SK-N-SH treated with all-trans-retinoic acid at 6 μM for 48 hours (cell line): Measurements from ENCODE around the gene KRT75.

ENCODE experiments used
- ATAC-seq: fragments of 200-7000 bp; cut with Tn5 transposase; 3 replicates; pipeline ENCODE4 v1.9.1; 2020; ENCODE audit warnings: mild to moderate bottlenecking, moderate library complexity
- ARNTL ChIP-seq: fragments of 450-650 bp; formaldehyde crosslinking; IDR thresholded peaks from 2 replicates; pipeline ENCODE4 v1.5.0; 2020; ENCODE audit warnings: low read depth, mild to moderate bottlenecking, moderate library complexity, borderline replicate concordance
- BACH2 ChIP-seq: fragments of 250-450 bp; sonication (Bioruptor Pico); IDR thresholded peaks from 2 replicates; pipeline ENCODE4 v1.9.0; 2021; ENCODE audit warnings: mild to moderate bottlenecking, borderline replicate concordance
- CREB5 ChIP-seq: fragments of 250-450 bp; sonication (Bioruptor Pico); IDR thresholded peaks from 2 replicates; pipeline ENCODE4 v1.5.1; 2020; ENCODE audit warnings: low read depth, mild to moderate bottlenecking, moderate library complexity
- CSDC2 ChIP-seq: fragments of 250-450 bp; sonication (Bioruptor Pico); IDR thresholded peaks from 2 replicates; pipeline ENCODE4 v1.5.0; 2020; ENCODE audit warnings: mild to moderate bottlenecking, moderate library complexity
- ESRRG ChIP-seq: fragments of 250-450 bp; sonication (Bioruptor Pico); IDR thresholded peaks from 2 replicates; pipeline ENCODE4 v1.6.1; 2021; ENCODE audit warnings: mild to moderate bottlenecking
- GLIS3 ChIP-seq: fragments of 250-450 bp; sonication (Bioruptor Pico); IDR thresholded peaks from 2 replicates; pipeline ENCODE4 v1.5.0; 2020; ENCODE audit warnings: mild to moderate bottlenecking, moderate library complexity
- OSR1 ChIP-seq: fragments of 250-450 bp; sonication (Bioruptor Pico); IDR thresholded peaks from 2 replicates; pipeline ENCODE4 v1.8.0; 2022; ENCODE audit warnings: moderate library complexity, mild to moderate bottlenecking, inconsistent platforms
- POU6F1 ChIP-seq: fragments of 250-450 bp; sonication (Bioruptor Pico); IDR thresholded peaks from 2 replicates; pipeline ENCODE4 v1.8.0; 2021; ENCODE audit warnings: low read depth, mild to moderate bottlenecking, moderate library complexity, borderline replicate concordance
- PPARA ChIP-seq: fragments of 250-450 bp; sonication (Bioruptor Pico); IDR thresholded peaks from 2 replicates; pipeline ENCODE4 v1.5.0; 2020; ENCODE audit warnings: mild to moderate bottlenecking, borderline replicate concordance
- RARB ChIP-seq: fragments of 250-450 bp; sonication (Bioruptor Pico); IDR thresholded peaks from 2 replicates; pipeline ENCODE4 v1.8.0; 2021; ENCODE audit warnings: mild to moderate bottlenecking, moderate library complexity
- SNAI2 ChIP-seq: fragments of 250-450 bp; sonication (Bioruptor Pico); IDR thresholded peaks from 2 replicates; pipeline ENCODE4 v1.5.0; 2020; ENCODE audit warnings: mild to moderate bottlenecking, moderate library complexity
- TOX ChIP-seq: fragments of 250-450 bp; sonication (Bioruptor Pico); IDR thresholded peaks from 2 replicates; pipeline ENCODE4 v1.8.0; 2021; ENCODE audit warnings: mild to moderate bottlenecking, moderate library complexity, borderline replicate concordance
- TSHZ2 ChIP-seq: fragments of 250-450 bp; sonication (Bioruptor Pico); IDR thresholded peaks from 2 replicates; pipeline ENCODE4 v1.5.0; 2020; ENCODE audit warnings: mild to moderate bottlenecking, moderate library complexity
- ZFP3 ChIP-seq: fragments of 250-450 bp; sonication (Bioruptor Pico); IDR thresholded peaks from 2 replicates; pipeline ENCODE4 v1.5.0; 2020; ENCODE audit warnings: mild to moderate bottlenecking, moderate library complexity
- ZFP30 ChIP-seq: fragments of 450-650 bp; formaldehyde crosslinking; IDR thresholded peaks from 2 replicates; pipeline ENCODE4 v1.5.0; 2022; ENCODE audit warnings: mild to moderate bottlenecking, moderate library complexity
- ZNF565 ChIP-seq: fragments of 450-650 bp; formaldehyde crosslinking; conservative IDR thresholded peaks from 2 replicates; pipeline ENCODE4 v1.5.0; 2020; ENCODE audit warnings: low read depth, mild to moderate bottlenecking, moderate library complexity
- ZNF70 ChIP-seq: fragments of 450-650 bp; formaldehyde crosslinking; IDR thresholded peaks from 2 replicates; pipeline ENCODE4 v1.5.0; 2020; ENCODE audit warnings: mild to moderate bottlenecking, moderate library complexity
- ZNF8 ChIP-seq: fragments of 450-650 bp; formaldehyde crosslinking; IDR thresholded peaks from 2 replicates; pipeline ENCODE4 v1.5.0; 2020; ENCODE audit warnings: mild to moderate bottlenecking, moderate library complexity

The KRT75 gene

GRCh38 chr12:52378091-52378490, 56.1 kb downstream of the KRT75 start:
- TF ChIP-seq ZNF8 (CRISPR knock-in tag) (no peak), TSHZ2 (no peak), ESRRG (CRISPR knock-in tag) (no peak), SNAI2 (CRISPR knock-in tag) (no peak), POU6F1 (CRISPR knock-in tag) (no peak), RARB (CRISPR knock-in tag) (no peak), CSDC2 (no peak), GLIS3 (CRISPR knock-in tag) (no peak), CREB5 (no peak), ZFP30 (CRISPR knock-in tag) (no peak), OSR1 (CRISPR knock-in tag) (no peak), TOX (CRISPR knock-in tag) (no peak), ARNTL (no peak)
- no peak for ATAC-seq

- no peak for ATAC-seq
- TF ChIP-seq CREB5: no peak
- TF ChIP-seq GLIS3 (CRISPR knock-in tag): no peak
- TF ChIP-seq TOX (CRISPR knock-in tag): no peak
- no peak for TF ChIP-seq ZNF70 (CRISPR knock-in tag)
- no peak for TF ChIP-seq BACH2 (CRISPR knock-in tag)
- TF ChIP-seq CSDC2: no peak
- no peak for TF ChIP-seq ARNTL
- TF ChIP-seq TSHZ2: no peak
- no peak for TF ChIP-seq ZNF565 (CRISPR knock-in tag)
- TF ChIP-seq ESRRG (CRISPR knock-in tag): no peak
- TF ChIP-seq SNAI2 (CRISPR knock-in tag): no peak
- TF ChIP-seq PPARA (CRISPR knock-in tag): no peak
- TF ChIP-seq ZFP3 (CRISPR knock-in tag): no peak
- TF ChIP-seq POU6F1 (CRISPR knock-in tag): no peak
- TF ChIP-seq RARB (CRISPR knock-in tag): no peak
- no peak for TF ChIP-seq ZFP30 (CRISPR knock-in tag)
Measured at GRCh38 chr12:52377266-52377665, 56.9 kb downstream of the KRT75 start.
